ENCODE data around the gene VEPH1. TPM values are rescaled to one million over a fixed set of nuclear protein-coding genes. Genes with fewer than 3 reads are reported as not detected.

Gene VEPH1
- total RNA-seq, 1 experiment from 2014 or later, result not detected

- DNase-seq, result no peak
- Histone ChIP-seq H3K9me3 (no peaks in the 10 kb centered on the region), H3K27me3 (no peaks in the 10 kb centered on the region), H3K36me3 (no peaks in the 10 kb centered on the region), H3K4me3 (no peak overlapping the region)
Measured at GRCh38 chr3:157231071-157231470, 272.1 kb downstream of the VEPH1 start.

- no peak for DNase-seq
- Histone ChIP-seq H3K36me3 (no peaks in the 10 kb centered on the region), H3K4me3 (no peak overlapping the region), H3K27me3 (no peaks in the 10 kb centered on the region), H3K9me3 (no peaks in the 10 kb centered on the region)
Measured at GRCh38 chr3:157226173-157226847, 276.9 kb downstream of the VEPH1 start.

DNA sequence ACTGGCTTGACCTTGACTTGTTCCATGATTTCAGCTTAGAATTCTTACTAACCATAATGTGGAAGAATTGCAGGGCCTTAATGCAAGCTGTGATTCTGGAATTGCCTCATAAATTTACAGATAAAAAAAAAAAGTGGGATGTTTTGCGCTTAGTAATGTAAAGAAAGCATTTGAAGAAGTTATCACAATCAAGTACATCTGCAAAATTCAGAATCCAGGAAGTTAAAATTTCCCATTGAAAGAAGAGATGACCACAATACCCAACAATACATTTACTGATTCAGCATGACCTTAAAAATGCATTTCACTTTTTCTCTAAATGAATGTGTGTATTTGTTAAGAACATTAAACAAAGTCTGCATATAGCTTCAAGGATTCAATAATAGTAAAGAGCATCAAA, 278.2 kb downstream of the VEPH1 start:
- DNase-seq, result no peak
- Histone ChIP-seq H3K36me3 (no peaks in the 10 kb centered on the region), H3K9me3 (no peaks in the 10 kb centered on the region), H3K27me3 (no peaks in the 10 kb centered on the region), H3K4me3 (no peak overlapping the region)

- Histone ChIP-seq H3K9me3 (no peaks in the 10 kb centered on the region), H3K27me3 (no peaks in the 10 kb centered on the region), H3K4me3 (no peak overlapping the region), H3K36me3 (no peaks in the 10 kb centered on the region)
- no peak for DNase-seq
Measured at GRCh38 chr3:157220883-157221282, 282.3 kb downstream of the VEPH1 start.

- H3K4me3 ChIP-seq, result no peak overlapping the region
- no peaks in the 10 kb centered on the region for H3K27me3 ChIP-seq
- H3K9me3 ChIP-seq, result no peaks in the 10 kb centered on the region
- no peaks in the 10 kb centered on the region for H3K36me3 ChIP-seq
- DNase-seq, result no peak
Measured at GRCh38 chr3:157220211-157220610, 283.0 kb downstream of the VEPH1 start.

- DNase-seq, result no peak
- no peak overlapping the region for H3K4me3 ChIP-seq
- no peaks in the 10 kb centered on the region for H3K36me3 ChIP-seq
- H3K27me3 ChIP-seq, result no peaks in the 10 kb centered on the region
- H3K9me3 ChIP-seq, result no peaks in the 10 kb centered on the region
Measured at GRCh38 chr3:157219215-157219614, 284.0 kb downstream of the VEPH1 start.

Other genes starting within 250 kb of the VEPH1 start
- gene PTX3, start 66.6 kb downstream of the VEPH1 start, total RNA-seq (2014; rRNA removed; shearing (Covaris generic); ENCODE audit: low replicate concordance), result 6.5 and 13.2 TPM in 2 replicates